ENCODE data around the gene DLG4.

Gene DLG4

DNA sequence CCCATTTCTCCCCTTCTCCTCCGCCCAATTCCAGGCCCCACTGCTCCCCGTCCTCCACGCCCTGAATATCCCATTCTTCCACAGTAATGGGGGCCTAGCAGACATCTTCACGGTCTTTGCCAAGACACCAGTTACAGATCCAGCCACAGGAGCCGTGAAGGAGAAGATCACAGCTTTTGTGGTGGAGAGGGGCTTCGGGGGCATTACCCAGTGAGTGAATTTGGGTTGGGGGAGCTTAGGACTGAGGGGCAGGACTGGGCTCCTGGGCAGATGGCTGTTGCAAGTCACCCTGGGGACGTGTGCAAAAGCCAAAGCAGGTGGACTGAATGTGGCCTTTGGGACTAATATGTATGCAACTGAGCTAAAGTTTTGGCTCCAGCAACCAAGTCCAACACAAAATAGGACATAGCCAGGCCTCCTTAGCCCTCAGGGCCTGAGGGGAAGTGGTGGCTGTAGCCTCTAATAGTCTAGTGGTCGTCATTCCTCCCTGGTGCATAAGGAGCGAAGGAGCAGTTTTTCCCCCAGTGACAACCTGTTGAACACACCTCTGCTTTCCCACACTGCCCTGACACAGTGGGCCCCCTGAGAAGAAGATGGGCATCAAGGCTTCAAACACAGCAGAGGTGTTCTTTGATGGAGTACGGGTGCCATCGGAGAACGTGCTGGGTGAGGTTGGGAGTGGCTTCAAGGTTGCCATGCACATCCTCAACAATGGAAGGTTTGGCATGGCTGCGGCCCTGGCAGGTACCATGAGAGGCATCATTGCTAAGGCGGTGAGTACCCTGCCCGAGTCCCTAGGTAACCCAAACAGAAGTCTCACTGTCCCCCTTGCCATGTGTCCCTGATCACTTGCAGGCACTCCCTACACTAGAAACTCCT, 2.7 kb upstream of the DLG4 start:
- no peak overlapping the region for H3K4me3 ChIP-seq
- peak overlapping the region; percentile 42; the same call in 1 of the 2 replicates for H3K27ac ChIP-seq
- TF ChIP-seq EZH2 (IDR thresholded peaks at IDR 0.05) (no peak), POLR2AphosphoS5 (IDR thresholded peaks at IDR 0.05; ENCODE audit: borderline replicate concordance, low read depth, low read length) (no peak), FOXP2 (optimal IDR thresholded peaks at IDR 0.05; ENCODE audit: control extremely low read depth, extremely low read length, insufficient read depth) (no peak)
- no peak overlapping the region for H3K9ac ChIP-seq (ENCODE audit: insufficient read length)
- H3K36me3 ChIP-seq (ENCODE audit: insufficient read depth, low read length): peaks cover 63% of the 10 kb centered on the region
- DNase-seq (ENCODE audit: low read depth, low spot score): no peak
- no peaks in the 10 kb centered on the region for H3K9me3 ChIP-seq (ENCODE audit: low read depth, low read length)

DNA sequence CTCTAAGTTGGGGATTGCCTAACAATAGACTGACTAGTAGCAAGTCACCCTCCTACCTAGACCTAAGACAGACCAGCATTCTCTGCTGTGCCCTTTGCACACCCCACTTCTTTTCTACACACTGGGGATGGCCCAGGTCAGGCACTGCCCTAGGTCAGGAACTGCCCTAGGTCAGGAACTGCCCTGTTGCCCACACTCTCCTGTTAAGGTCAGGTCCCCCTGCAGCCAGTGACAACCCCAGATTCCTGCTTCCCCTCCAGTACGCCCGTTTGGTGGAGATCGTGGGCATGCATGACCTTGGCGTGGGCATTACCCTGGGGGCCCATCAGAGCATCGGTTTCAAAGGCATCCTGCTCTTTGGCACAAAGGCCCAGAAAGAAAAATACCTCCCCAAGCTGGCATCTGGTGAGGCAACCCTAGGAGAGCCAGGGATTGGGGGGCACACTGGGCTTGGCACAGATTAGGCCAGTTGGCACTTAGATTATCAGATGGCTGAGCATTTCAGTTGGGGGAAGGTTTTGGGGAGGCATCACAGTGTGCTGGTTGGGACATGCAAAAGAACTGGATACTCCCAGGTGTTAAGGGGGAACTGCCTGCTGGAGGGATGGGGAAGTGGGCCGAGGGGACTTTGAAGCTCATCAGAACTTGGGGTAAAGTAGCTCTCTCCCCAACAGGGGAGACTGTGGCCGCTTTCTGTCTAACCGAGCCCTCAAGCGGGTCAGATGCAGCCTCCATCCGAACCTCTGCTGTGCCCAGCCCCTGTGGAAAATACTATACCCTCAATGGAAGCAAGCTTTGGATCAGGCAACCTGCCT, 1.8 kb upstream of the DLG4 start:
- no peak overlapping the region for H3K9ac ChIP-seq (ENCODE audit: insufficient read length)

GRCh38 chr17:7220593-7221277, 1.1 kb upstream of the DLG4 start:
- Histone ChIP-seq H3K4me3 (peak overlapping the region; percentile 90), H3K9me3 (ENCODE audit: low read depth, low read length) (no peaks in the 10 kb centered on the region), H3K36me3 (ENCODE audit: insufficient read depth, low read length) (peaks cover 47% of the 10 kb centered on the region), H3K27ac (peak overlapping the region; percentile 98), H3K9ac (ENCODE audit: insufficient read length) (peak overlapping the region; percentile 82)
- TF ChIP-seq FOXP2 (optimal IDR thresholded peaks at IDR 0.05; ENCODE audit: control extremely low read depth, extremely low read length, insufficient read depth) (no peak), EZH2 (IDR thresholded peaks at IDR 0.05) (no peak), POLR2AphosphoS5 (IDR thresholded peaks at IDR 0.05; ENCODE audit: borderline replicate concordance, low read depth, low read length) (no peak; the same call in 1 of the 2 replicates)
- no peak for DNase-seq (ENCODE audit: low read depth, low spot score)

More for the DNA sequence above, 1.8 kb upstream of the DLG4 start:
- no peak for DNase-seq (ENCODE audit: low read depth, low spot score)
- peaks cover 54% of the 10 kb centered on the region for H3K36me3 ChIP-seq (ENCODE audit: insufficient read depth, low read length)
- H3K4me3 ChIP-seq: peak overlapping the region; percentile 90
- TF ChIP-seq FOXP2 (optimal IDR thresholded peaks at IDR 0.05; ENCODE audit: control extremely low read depth, extremely low read length, insufficient read depth) (no peak), EZH2 (IDR thresholded peaks at IDR 0.05) (no peak), POLR2AphosphoS5 (IDR thresholded peaks at IDR 0.05; ENCODE audit: borderline replicate concordance, low read depth, low read length) (0 out of 2 replicates have a peak, but pooled peaks have one; percentile 7)
- H3K9me3 ChIP-seq (ENCODE audit: low read depth, low read length): no peaks in the 10 kb centered on the region
- peak overlapping the region; percentile 42; the same call in 1 of the 2 replicates for H3K27ac ChIP-seq

- Histone ChIP-seq H3K9me3 (ENCODE audit: low read depth, low read length) (no peaks in the 10 kb centered on the region), H3K27ac (peak overlapping the region; percentile 98), H3K36me3 (ENCODE audit: insufficient read depth, low read length) (peaks cover 32% of the 10 kb centered on the region), H3K4me3 (peak overlapping the region; percentile 90), H3K9ac (ENCODE audit: insufficient read length) (peak overlapping the region; percentile 82)
- no peak for TF ChIP-seq EZH2 (IDR thresholded peaks at IDR 0.05)
- TF ChIP-seq FOXP2 (optimal IDR thresholded peaks at IDR 0.05; ENCODE audit: control extremely low read depth, extremely low read length, insufficient read depth): no peak
- TF ChIP-seq POLR2AphosphoS5 (IDR thresholded peaks at IDR 0.05; ENCODE audit: borderline replicate concordance, low read depth, low read length): peak; percentile 12; the same call in 1 of the 2 replicates
- no peak for DNase-seq (ENCODE audit: low read depth, low spot score)
Observed at GRCh38 chr17:7219229-7219811, 316 bp downstream of the DLG4 start.

GRCh38 chr17:7218758-7219157, 878 bp downstream of the DLG4 start:
- H3K36me3 ChIP-seq (ENCODE audit: insufficient read depth, low read length): peaks cover 27% of the 10 kb centered on the region
- H3K27ac ChIP-seq: peak overlapping the region; percentile 98
- H3K9ac ChIP-seq (ENCODE audit: insufficient read length): peak overlapping the region; percentile 82
- peak overlapping the region; percentile 90 for H3K4me3 ChIP-seq
- no peaks in the 10 kb centered on the region for H3K9me3 ChIP-seq (ENCODE audit: low read depth, low read length)
- TF ChIP-seq POLR2AphosphoS5 (IDR thresholded peaks at IDR 0.05; ENCODE audit: borderline replicate concordance, low read depth, low read length) (0 out of 2 replicates have a peak, but pooled peaks have one; percentile 32), FOXP2 (optimal IDR thresholded peaks at IDR 0.05; ENCODE audit: control extremely low read depth, extremely low read length, insufficient read depth) (no peak)
- no peak for DNase-seq (ENCODE audit: low read depth, low spot score)

DNA sequence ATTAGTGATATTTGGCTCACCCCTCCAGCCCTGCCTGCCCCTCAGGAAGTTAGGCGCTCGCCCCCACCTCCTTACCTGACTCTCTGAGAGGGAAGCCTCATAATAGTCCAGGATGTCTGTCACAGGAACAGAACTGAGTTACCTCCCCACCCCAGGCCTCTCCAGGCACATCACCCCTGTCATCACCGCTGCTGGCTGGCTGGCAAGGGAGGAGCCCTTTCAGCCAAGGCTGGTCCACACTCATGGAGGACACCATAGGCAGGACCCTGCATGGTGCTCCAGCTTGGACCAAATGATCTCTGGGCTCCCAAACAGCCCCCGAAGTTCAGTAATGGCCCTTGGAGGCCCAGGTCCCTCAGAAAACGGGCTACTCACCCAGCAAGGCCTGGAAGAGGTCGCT, 1.5 kb downstream of the DLG4 start:
- H3K9me3 ChIP-seq (ENCODE audit: low read depth, low read length): no peaks in the 10 kb centered on the region
- no peak for DNase-seq (ENCODE audit: low read depth, low spot score)
- peak overlapping the region; percentile 39 for H3K9ac ChIP-seq (ENCODE audit: insufficient read length)
- peaks cover 21% of the 10 kb centered on the region; the same call in 1 of the 2 replicates for H3K36me3 ChIP-seq (ENCODE audit: insufficient read depth, low read length)
- peak overlapping the region; percentile 72 for H3K4me3 ChIP-seq
- peak overlapping the region; percentile 98 for H3K27ac ChIP-seq
- TF ChIP-seq FOXP2 (optimal IDR thresholded peaks at IDR 0.05; ENCODE audit: control extremely low read depth, extremely low read length, insufficient read depth): no peak
- TF ChIP-seq EZH2 (IDR thresholded peaks at IDR 0.05): no peak
- no peak for TF ChIP-seq POLR2AphosphoS5 (IDR thresholded peaks at IDR 0.05; ENCODE audit: borderline replicate concordance, low read depth, low read length)

DNA sequence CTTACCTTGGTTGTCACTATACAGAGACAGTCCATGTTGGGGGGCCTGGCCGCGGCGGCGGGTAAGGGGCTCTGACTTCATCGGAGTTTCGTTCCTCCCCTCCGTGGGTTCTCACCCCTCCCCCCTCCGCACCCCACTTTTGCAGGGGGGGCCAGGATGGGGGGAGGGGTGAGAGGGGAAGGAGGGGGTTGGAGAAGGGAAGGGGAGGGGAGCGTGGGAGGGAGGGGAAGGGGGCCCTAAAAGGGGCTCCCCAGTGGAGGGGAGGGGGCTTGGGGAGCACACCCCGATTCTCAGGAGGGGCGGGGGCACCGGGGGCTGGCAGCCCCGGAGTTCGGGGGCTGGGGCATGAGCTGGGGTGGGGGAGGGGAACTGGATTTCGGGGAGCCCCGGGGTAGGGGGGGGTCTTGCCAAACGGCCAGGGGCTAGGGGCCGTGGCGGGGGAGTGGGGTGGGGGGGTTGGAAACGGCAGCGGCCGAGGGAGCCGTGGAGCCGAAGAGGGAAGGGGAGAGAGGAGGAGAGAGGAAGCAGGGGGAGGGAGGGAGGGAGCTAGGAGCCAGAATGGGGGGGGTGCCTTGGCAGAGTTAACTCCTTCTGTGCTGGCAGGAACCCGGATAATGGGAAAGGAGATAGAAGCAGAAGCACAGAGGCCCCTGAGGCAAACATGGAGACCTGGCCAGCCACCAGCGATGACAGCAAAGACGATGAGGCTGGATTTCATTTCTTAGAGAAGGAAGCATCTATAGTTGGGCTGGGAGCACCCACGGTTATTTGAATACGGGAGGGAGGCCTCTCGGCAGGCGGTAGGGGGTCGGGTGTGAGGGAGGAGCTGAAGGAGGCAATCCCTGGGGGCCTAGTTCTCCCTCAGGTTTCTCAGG, 2.3 kb downstream of the DLG4 start:
- H3K9me3 ChIP-seq (ENCODE audit: low read depth, low read length): no peaks in the 10 kb centered on the region
- H3K27ac ChIP-seq: peak overlapping the region; percentile 98
- peaks cover 14% of the 10 kb centered on the region; the same call in 1 of the 2 replicates for H3K36me3 ChIP-seq (ENCODE audit: insufficient read depth, low read length)
- H3K4me3 ChIP-seq: peak overlapping the region; percentile 89
- no peak for DNase-seq (ENCODE audit: low read depth, low spot score)
- no peak for TF ChIP-seq FOXP2 (optimal IDR thresholded peaks at IDR 0.05; ENCODE audit: control extremely low read depth, extremely low read length, insufficient read depth)
- TF ChIP-seq POLR2AphosphoS5 (IDR thresholded peaks at IDR 0.05; ENCODE audit: borderline replicate concordance, low read depth, low read length): no peak
- TF ChIP-seq EZH2 (IDR thresholded peaks at IDR 0.05): no peak
- peak overlapping the region; percentile 77 for H3K9ac ChIP-seq (ENCODE audit: insufficient read length)
